HG03520 (cell line): ENCODE results near the gene AMMECR1.
"Not testable (repeated sequence)": the region's sequence is repeated elsewhere in the genome, so short reads cannot be mapped to it uniquely, and the experiment has no call there.

Experiments
- ATAC-seq: cut with Tn5 transposase; IDR thresholded peaks from one replicate; pipeline ENCODE4 v1.9.1; 2021; ENCODE audit warnings: mild to moderate bottlenecking, moderate library complexity; ENCODE audit not compliant: unreplicated experiment

AMMECR1 gene

DNA sequence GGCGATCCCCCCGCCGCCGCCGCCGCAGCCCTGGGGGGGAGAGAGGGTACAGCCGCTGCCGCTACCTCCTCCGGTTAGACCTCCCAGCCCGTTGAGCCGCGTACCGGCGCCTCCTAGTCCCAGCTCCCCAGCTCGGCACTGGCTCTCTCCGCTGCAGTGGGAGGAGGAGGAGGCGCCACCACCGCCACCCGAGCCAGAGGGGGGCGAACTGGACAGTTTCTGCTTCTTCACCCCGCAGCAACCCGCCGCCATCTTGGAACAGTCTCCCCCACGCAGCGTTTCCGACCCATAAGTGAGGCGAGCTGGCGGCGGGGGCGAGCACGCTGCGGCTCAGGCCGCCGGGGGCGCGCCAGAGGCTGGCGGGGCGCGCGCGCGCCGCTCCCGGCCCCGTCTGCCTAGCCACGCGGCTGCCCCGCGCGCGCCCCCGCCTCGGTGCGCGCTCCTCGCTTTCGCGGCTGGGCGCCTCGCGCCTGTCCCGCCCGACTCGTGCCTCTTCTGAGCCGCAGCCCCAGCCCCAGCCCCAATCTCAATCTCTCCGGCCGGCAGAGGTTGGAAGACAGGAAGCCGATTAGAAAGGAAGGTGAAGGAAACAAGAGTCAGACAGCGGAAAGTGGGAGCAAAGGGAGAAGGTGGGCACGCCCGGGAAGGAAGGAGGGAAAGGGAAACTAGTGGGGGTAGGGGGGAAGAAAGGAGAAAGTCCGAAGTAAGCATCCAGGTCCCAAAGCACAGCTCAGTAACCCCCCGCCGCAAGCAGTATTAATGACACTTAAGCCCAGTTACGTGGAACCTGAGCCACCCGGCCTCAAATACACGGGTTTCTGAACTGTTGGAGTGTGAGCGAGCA, at the start of gene AMMECR1:
TSS of gene AMMECR1 (minus strand) at position 266 of the 844 bp plus-strand sequence. CDS start at position 252, 14 bp downstream.
- ATAC-seq = peak; percentile 59

DNA sequence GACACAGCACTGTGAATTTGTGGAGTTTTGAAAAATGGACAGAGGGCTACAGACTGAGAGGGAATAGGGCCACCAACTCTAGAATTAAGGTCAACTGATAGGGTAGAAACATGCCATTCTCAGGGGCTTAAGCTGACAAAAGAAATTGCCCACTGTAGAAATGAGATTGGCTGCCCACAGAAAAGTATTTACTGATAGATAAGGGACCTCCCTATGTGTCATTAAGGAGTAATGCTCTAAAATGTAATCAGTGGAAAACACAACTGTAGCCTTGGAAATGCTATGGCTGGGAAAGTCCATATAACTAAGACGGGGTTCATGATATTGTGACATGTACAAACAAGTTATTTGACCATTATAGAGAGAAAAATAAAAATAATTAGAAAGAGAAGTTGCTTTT, 45.4 kb upstream of the AMMECR1 start:
- ATAC-seq = no peak

DNA sequence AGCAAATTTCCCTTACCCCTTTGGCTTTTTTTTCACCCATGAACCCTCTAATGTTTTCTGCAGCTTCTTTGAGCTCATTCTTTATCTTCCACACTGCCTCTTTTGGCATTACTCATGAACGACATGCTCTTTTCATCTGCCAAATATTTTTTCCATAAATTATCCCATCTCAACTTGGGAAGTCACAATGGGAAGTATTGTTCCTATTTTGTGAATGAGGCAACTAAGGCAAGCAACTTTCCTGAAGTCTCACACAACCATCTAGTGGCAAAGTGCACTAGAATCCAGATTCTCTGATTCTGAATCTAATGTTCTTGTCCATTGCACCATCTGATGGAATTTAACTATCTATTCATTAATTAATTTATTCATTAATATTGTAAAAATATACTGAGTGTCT, 41.4 kb upstream of the AMMECR1 start:
- ATAC-seq = no peak

- ATAC-seq = no peak
Measured at GRCh38 chrX:110358548-110358947, 40.7 kb upstream of the AMMECR1 start, which contains the start of gene RTL9. Gene RTL9, plus strand, starts transcription at chrX:110358848. Its CDS starts 91,770 bp downstream, at chrX:110450618.

GRCh38 chrX:110346681-110347080, 28.8 kb upstream of the AMMECR1 start:
- no peak for ATAC-seq

GRCh38 chrX:110341189-110342035, 23.5 kb upstream of the AMMECR1 start:
- ATAC-seq = peak; percentile 78

- no peak for ATAC-seq
Measured at GRCh38 chrX:110338935-110339334, 21.1 kb upstream of the AMMECR1 start.

DNA sequence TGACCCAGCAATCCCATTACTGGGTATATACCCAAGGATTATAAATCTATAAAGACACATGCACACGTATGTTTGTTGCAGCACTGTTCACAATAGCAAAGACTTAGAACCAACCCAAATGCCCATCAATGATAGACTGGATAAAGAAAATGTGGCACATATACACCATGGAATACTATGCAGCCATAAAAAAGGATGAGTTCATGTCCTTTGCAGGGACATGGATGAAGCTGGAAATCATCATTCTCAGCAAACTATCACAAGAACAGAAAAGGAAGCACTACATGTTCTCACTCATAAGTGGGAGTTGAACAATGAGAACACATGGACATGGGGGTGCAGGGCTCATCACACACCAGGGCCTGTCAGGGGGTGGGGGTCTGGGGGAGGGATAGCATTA, 15.6 kb upstream of the AMMECR1 start:
- not testable (repeated sequence) for ATAC-seq

DNA sequence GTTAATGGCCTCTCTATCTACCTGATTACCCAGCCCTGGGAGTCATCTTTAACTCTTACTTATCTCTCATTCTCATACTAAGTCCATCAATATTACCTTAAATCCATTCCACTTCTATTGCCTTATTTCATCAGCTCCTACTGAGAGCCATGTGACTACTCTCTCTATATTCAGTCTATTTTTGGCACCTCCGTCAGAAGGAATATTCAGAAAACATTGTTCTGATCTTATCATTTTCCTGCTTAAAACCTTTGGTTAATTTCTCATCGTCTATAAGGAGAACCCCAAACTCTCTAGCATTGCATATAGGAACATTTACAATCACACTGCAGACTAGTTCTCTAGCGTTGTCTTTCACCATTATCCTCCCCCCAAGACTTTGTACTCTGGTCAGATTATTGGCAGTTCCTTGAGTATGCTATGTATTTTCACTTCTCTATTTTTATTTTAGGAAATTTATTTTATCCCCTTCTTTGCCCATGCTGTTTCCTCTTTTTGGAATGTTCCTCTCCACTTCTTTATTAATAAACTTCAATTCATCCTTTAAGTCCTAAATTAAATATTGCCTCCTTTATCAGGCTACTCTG, 13.7 kb upstream of the AMMECR1 start:
- no peak for ATAC-seq

DNA sequence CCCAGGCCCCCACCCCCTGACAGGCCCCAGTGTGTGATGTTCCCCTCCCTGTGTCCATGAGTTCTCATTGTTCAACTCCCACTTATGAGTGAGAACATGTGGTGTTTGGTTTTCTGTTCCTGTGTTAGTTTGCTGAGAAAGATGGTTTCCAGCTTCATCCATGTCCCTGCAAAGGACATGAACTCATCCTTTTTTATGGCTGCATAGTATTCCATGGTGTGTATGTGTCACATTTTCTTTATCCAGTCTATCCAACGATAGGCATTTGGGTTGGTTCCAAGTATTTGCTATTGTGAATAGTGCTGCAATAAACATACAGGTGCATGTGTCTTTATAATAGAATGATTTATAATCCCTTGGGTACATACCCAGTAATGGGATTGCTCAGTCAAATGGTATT, 10.7 kb upstream of the AMMECR1 start:
- ATAC-seq = not testable (repeated sequence)

DNA sequence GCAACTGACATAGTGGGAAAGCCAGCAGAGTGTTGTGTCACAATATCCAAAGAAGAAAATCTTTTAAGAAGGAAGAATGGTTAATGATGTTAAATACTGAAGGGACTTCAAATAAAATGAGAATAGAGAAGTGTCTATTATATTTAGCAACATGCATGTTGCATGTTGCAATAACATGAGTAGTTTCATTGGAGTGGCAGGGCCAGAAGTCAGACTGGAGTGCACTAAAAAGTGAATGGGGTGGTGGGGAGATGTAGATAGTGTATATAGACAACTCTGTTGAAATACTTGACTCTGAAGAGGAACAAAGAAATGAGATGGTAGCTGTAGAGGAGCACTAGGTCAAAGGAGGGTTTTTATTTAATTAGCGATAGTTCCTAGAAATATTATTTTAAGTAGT, 9.5 kb upstream of the AMMECR1 start:
- ATAC-seq = no peak

DNA sequence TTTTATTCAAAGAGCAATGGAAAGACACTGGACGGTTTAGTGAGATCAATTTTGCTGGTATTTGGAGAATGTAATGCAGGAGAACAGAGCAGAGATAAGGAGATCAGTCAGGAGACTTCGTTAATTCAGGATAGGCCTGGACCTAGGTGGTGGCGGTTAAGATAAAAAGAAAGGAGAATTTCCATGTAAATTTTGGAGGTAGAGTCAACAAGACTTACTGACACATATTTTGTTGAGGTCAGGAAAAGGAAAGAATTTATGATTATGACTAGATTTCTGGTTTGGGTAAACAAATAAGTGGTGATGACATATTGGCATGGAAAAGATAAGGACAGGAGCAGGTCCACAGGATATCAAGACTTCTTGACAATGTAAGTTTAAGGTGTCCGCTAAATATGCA, 8.8 kb upstream of the AMMECR1 start:
- ATAC-seq = no peak

GRCh38 chrX:110322603-110323002, 4.7 kb upstream of the AMMECR1 start:
- no peak for ATAC-seq

DNA sequence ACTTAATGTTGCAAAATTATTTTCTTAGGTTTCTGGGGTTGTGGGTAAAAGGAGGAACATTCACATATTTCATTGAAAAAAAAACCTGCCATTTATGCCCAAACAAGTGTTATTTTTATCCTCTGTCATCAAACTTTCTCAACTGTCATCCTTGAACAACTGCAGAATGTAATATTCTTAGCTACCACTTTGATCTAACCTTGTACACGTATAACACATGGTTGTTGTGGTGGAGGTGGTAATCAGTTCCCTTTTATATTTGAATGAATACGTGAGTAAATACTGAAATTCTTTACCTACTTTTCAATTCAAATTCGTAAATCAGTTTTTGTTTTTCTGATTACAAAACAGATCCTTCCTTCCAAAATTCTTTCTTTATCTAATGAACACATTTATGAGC, 3.8 kb upstream of the AMMECR1 start:
- no peak for ATAC-seq

GRCh38 chrX:110321081-110321480, 3.2 kb upstream of the AMMECR1 start:
- ATAC-seq = no peak

- no peak for ATAC-seq
Measured at GRCh38 chrX:110320381-110320987, 2.6 kb upstream of the AMMECR1 start.

DNA sequence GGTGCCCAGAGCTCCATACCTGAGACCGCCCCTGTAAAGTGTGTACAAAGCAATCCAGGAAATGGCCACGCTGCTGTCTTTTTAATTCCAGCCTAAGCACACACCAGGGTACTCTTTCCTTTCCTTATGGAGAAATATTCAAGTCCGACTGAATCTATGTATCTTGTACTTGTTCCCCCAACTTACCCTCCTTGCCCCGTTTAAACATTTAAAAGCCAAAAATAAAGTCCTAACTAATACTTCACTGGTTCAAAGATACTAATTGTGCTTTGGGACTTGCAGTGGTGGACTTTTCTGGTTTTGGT, 731 bp upstream of the AMMECR1 start:
- ATAC-seq = peak; percentile 23

DNA sequence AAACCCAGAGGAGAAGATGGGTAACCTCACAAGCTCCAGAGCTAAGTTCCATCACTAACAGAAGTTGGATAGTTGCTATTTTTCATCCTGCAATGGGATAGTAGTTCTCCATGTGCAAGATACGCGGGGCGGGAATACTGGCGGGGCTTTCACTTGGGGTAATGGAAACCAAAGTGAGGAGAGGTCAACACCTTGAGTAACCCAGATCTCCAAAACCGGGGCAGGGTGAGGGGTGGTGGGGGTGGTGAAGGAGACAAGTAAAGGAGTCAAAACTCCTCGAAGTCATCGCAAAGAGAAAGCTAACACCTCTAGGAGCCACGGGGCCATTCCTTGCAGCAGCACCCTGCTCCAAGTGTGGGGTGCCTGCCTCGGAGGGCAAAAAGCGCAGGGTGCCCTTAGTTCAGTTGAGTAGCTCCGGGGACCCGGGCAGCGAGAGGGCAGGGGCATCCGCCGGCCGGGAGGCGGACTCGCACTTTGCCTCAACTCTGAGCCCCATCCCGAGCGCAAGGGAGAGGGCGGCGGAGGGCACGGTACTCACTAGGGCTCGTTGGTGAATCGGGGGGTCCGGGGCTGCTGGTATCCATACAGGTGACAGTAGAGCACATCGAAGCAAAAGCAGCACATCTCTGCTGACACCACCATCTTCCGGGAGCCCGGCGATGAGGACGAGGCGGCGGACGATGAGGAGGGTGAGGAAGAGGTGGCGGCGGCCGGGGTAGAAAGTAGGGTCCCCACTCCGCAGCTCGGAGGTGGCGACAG, 645 bp downstream of the AMMECR1 start:
- peak; percentile 25 for ATAC-seq

DNA sequence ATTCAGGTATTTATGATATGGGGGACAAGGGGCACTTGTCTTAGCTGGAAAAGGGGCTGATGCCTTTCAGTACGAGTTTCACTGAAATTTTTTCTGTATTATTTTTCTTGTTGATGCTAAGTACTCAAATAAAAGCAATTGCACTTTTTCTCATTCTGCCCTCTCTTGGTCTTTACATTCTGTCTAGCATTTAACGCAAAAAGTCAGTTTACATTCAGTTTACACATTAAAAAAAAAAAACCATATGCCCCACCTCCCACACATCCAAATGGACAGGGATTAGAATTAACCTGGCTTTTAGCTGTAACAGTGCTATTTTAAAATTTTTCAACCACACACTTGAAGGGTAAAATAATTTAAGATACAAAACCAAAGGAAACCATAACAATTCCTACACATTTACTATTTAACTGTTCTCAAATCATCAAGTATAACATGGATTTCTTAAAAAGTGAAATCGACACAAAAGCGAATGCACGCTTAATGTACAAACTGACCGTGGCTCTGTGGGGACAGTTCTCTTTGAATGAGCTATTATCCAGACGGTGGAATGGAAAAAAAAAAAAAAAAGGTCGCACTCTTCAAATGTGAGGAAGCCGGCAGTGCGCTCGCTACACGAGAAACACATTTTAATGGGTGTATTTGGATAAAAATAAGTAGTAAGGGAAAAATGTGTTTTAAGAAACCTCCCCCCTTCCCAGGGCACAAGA, 1.4 kb downstream of the AMMECR1 start:
- ATAC-seq = no peak

DNA sequence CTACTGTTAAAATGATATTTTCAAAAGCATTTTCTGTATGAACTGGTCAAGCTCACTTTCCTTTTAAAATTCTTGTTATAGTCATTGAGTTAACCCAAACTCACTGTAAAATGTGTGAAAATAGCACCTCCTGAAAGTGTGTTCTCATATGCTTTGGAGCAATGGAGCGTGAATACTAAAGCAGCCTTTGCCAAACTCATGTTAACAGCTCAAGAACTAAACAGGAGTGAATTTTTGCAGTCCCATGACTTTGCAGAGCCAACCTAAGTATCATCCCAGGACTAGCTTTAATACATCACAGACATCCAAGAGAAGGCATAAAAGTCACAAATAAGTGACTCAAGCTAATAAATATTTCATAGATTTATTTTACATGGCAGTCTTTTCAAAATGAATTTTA, 2.3 kb downstream of the AMMECR1 start:
- ATAC-seq = no peak
